DMS153 (cell line): ENCODE results near the gene PPP4R4.

ENCODE experiments used
- DNase-seq: peaks from one replicate; lab custom pipeline; 2025; lab: John Stamatoyannopoulos, UW

Gene PPP4R4, protein sequence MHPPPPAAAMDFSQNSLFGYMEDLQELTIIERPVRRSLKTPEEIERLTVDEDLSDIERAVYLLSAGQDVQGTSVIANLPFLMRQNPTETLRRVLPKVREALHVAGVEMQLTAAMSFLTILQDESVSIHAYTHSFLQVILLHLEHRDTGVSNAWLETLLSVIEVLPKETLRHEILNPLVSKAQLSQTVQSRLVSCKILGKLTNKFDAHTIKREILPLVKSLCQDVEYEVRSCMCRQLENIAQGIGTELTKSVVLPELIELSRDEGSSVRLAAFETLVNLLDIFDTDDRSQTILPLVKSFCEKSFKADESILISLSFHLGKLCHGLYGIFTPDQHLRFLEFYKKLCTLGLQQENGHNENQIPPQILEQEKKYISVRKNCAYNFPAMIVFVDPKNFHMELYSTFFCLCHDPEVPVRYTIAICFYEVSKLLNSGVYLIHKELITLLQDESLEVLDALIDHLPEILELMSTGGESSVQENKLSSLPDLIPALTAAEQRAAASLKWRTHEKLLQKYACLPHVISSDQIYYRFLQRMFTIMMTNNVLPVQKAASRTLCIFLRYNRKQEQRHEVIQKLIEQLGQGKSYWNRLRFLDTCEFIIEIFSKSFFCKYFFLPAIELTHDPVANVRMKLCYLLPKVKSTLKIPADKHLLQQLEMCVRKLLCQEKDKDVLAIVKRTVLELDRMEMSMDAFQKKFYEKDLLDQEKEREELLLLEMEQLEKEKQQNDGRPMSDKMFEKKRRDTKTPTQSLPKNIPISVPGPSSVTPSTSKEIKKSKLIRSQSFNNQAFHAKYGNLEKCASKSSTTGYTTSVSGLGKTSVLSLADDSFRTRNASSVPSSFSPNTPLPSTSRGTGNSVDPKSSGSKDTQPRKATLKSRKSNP

DNA sequence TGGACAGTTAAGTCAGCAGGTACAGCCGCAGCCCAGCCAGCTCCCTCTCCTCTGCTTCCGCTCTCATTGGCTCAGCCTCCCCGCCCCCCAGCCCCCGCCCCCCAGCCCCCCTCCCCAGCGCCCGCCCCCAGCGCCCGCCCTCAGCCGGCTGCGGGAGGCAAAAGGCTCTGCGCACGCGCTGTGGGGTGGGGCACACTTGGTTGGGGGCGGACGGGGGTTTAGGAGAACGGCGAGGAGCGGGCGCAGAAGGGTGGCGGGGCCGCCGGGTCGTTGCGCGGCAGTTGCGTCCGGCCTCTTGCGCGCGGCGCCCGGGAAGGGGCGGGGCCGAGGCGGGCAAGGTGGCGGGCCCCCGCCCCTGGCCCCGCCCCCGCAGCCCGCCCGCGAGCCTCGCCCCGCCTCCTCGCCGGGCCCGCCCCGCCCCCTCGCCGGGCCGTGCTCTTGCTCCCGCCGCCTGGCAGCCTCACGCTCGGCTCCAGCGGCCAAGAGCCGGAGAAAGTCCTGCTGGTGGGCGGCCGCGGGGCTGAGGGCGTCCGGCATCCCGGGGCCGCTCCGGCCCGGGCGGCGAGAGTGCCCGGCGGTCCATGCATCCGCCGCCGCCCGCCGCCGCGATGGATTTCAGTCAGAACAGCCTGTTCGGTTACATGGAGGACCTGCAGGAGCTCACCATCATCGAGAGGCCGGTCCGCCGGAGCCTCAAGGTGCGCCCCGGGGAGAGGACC is at the start of gene PPP4R4:
PPP4R4 (plus strand) TSS at position 438 of the 719 bp plus-strand sequence; CDS start at position 582, 144 bp downstream.
- DNase-seq = peak; percentile 76

DNA sequence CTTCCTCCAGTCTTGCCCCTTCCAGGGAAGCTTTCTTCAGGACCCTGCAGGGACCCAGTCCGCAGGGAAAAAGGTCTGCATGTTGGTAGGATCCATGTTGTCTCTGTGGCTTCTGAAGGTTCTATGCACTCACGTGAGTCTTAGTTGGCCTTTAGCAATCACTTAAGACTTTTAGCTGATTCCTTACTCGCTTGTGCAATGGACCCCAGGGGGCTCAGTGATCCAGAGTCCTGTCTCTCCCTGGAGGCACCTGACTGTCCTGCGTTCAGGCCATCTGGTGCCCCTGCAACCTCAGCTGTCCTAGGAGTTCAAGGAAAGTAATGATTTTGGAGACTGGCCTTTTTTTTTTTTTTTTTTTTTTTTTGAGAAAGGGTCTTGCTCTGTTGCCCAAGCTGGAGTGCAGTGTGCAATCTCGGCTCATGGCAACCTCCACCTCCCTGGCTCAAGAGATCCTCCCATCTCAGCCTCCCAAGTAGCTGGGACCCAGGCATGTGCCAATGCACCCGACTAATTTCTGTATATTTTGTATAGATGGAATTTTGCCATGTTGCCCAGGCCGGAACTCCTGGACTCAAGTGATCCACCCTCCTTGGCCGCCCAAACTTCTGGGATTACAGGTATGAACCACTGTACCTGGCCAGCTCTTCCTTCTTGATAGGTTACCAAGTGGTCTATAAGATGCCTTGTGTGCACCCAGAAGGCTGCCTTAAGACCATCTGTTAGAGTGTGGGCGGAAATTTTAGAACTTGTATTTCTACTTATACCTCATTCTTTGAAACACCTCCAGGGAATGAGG is 49.3 kb upstream of the PPP4R4 start:
- DNase-seq = no peak

DNA sequence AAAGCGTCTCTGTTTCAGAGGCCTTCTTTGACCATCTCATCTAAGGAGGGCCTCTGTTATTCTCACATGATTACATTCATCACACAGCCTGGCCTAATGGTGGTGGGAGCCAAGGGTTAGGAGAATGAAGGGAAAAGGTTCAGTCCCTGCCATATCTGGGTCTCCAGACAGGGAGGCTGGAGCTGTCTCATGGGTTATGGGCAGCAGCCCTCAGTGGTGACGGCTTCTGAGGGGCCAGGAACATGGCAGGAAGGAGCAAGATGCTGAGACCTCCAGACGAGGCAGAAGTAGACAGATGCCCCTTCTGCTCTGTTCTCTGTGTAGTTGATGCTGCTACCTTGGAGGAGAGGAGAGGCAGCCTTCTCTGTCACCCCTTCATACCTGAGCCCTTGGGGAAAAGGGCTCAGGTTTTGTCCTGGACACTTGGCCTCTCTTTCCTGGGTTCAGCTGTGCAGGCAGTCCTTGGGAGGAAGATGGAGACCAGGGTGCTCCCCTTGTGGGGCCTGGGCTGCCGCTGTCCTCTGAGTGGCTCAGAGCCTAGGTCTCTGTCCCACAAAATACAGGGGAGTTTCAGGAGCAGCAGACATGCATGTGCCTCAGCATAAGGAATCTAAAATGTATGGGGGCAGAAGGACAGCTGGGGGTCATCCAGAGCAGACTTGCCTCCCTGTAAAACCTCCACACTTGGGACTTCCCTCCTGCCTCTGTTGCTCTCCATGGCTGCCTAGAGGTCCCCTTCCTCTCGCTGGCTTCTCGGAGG is 48.3 kb upstream of the PPP4R4 start:
- no peak for DNase-seq

DNA sequence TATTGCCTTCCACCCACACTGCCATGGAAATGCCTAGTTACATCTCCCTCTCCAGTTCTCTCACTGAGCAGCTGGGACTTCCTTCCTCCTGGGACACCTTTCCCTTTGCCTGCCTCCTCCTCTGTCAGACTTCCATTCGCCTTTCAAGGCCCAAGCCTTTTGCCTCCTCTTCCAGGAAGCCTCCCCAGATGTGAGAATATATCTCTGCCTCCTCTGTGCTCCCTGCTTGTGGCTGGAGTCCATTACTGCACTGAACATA is 47.8 kb upstream of the PPP4R4 start:
- no peak for DNase-seq

DNA sequence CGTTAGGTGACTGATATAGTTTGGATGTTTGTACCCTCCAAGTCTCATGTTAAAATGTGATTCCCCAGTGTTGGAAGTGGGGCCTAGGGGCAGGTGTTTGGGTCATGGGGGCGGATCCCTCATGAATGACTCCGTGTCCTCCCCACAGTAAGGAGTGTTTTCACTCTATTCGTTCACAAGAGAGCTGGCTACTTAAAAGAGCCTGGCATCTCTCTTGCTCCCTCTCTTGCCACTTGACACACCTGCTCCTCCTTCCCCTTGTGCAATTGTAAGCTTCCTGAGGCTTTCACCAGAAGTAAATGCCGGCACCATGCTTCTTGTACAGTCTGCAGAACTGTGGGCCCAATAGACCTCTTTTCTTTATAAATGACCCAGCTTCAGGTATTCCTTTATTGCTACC is 47.3 kb upstream of the PPP4R4 start:
- DNase-seq = no peak

DNA sequence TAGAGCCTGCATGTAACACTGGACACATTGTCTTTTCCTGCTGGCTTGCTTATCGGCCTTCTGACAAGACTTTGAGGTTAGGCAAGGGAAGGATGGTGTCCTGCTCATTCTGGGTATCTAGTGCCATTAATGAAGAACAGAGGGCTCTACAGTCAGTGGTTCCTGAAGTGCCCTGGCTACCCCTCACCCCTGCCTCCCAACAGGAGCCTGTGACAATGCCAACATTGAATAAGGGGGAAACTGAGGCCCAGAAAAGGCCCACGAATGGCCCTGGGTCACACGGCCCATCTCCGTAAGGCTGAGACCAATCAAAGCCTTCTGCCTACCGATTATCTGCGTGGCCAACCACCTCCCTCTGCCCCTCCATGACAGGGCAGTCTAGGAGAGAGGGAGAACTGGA is 46.8 kb upstream of the PPP4R4 start:
- no peak for DNase-seq

DNA sequence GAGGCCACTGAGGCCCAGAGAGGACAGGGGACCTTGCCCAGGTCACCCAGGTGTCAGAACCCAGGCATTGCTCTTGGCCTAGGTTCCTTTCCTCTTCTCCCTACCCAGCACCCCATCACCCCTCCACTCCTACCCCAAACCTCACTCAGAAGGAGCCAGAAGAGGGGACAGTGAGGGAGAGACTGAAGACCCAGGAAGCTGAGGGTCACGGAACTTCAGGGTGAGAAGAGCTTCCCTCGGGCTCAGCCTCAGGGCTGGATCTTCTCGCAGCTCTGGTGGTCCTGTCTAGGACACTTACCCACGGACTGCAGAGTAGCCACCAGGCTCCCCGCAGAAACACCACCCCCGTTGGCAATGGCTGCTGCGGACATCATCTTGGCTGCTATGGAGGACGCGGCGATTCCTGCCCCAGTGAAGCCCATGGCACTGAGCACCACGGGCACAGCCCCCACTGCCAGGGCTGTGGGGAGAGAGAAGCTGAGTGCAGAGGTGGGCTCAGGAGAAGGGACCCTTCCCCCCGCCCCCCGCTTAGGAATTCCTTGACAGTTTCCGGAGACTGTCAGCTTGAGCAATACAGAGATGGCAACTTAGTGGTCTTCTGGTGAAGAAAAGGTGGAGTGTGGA is 45.8 kb upstream of the PPP4R4 start:
- DNase-seq = no peak

DNA sequence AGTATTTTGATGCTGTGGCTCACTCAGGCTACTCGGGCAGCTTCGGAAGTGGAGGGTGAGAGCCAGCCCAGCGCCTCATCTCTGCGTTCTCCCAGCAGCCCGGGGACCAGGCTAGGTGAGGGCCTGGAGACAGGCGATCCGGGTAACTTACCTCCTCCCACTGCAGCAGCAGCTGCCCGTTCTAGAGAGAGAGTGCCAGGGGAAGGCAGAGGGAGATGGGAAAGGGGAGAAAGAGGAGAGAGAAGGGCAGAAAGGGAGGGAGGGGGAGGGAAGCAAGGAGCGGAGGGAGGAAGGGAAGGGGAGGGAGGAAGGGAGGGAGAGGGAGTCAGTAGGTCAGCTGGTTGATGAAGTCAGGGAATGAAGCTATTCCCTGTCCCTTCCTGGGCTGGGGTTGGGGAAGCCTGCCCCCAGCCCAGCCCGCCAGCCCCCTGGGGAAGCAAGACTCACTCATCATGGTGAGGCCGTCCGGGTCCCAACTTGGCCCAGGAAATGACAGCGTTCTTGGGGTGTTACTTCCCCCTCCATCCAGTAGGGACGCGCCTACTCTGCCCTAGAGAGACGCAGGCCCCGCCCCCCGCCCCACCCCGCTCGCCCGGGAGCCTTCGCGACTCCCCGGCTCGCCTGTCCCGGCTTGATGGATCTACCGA is 44.9 kb upstream of the PPP4R4 start, which contains the start of gene IFI27L2:
IFI27L2 (minus strand) TSS at position 494 of the 647 bp plus-strand sequence; CDS start at position 454, 40 bp downstream.
- DNase-seq = peak; percentile 81

DNA sequence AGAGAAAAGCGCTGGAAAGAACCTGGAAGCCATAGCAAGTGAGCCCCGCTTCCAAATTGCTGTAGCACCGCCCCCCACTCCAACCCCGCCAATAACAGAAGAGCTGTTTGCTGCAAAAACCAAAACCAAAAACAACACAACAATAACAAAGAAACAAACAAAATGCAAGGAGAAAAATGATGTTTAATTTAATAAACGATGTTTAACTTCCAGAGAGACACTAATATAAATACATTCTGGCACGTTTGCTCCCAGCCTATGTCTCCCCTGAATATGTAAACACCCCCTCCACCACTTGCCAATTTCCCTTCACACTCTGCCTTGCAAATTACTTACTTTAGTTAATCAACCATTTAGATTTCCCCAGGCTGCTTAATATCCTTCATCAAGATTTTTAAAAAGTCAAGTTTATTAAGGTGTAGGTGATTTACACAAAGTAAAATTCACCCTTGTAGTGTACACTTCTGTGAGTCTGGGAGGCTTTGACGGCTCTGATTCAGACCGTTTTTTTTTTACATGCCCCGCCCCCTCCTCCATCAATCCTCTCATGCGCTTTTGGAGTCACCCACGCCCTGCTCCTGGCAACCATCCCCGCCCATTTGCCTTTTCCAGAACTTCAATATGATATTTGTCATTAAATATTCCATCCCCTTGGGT is 44.2 kb upstream of the PPP4R4 start:
- DNase-seq = peak; percentile 36

DNA sequence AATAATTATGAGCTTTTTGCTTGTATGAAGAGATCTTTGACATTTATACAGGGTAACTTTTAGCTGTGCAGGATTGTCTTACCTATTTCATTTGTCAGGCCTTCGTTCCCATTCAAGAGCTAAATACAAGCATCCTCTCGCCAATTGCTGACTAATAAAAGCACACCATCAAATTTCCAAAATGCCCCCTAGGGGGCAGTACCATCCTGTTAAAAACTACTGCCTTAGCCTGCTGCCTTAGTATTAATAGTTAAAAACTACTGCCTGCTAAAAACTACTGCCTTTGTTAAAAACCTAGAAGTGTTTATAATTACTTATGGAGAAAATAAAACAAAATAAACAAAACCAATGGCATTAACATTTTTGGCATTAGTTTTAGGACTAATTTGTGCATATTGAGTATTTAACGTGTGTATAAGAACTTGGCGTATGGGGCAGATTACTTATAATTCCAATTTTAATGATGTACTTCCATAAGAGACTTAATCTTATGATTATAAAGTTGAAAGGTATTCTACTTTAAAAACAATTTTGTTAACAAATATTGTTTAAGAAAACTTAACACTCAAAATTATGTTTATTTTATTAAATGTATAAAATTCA is 41.7 kb upstream of the PPP4R4 start:
- peak; percentile 49 for DNase-seq

DNA sequence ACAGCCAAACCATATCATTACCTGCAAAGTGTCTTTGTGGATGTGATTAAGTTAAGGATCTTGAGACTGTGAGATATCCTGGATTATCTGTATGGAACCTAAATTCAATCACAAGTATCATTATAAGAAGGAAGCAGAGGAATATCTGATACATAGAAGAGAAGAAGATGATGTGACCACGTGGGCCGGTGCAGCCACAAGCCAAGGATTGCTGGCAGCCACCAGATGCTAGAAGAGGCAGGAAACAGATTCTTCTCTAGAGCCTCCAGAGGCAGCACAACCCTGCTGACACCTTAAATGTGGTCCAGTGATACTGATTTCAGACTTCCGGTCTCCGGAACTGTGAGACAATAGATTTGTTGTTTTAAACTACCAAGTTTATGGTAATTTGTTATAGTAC is 38.6 kb upstream of the PPP4R4 start:
- no peak for DNase-seq

DNA sequence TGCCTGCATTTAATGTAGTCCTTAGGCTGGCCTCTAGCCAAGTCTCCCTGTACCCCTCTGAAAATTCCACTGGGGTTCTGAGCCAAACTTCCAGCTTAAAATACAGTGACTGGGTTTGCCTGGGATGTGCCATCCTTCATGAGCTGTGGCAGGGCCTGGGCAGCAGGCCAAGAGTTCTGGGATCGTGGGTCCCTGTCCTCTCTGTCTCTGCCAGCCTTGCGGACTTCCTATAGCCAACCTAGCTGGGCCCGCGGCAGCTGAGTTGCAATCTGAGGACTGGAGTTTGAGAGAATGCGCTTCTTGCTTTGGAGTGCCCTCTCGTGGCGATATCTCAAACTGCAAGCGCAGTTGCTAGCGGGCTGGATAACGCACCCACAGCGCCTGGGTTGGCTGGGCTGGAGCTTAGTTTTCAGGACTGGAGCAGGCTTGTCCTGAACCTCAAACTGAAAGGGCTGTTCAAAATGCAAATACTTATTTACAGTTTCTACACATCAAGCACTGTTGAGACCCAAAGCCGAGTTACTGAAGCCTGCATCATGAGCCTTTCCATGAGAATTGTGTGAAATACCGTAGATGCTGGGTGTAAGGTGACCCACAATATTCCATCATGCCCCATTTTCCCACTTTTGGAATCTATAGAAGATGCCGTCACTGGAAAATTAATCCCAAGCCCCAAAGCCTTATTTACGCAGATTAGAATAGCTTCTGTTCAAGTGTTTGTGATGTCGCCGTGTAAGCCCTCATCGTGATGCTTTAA is 37.4 kb upstream of the PPP4R4 start:
- peak; percentile 82 for DNase-seq

DNA sequence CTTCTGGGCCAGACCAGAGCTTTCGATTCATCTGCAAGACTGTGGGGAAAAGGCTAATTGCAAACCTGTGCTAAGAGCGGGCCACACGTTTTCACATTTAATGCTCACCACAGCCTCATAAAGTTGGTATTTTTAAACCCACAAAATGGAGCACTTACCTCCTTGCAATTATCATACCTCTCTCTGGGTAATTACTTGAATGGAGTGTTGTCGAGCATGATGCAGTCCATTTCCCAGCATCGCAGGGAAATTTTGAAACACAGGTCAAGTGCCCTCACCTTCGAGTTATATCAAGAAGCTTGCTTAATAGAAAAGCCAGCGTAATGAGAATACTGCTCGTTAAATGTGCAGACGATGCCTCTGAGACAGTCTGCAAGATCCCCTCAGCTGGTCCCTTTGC is 35.9 kb upstream of the PPP4R4 start:
- DNase-seq = no peak

DNA sequence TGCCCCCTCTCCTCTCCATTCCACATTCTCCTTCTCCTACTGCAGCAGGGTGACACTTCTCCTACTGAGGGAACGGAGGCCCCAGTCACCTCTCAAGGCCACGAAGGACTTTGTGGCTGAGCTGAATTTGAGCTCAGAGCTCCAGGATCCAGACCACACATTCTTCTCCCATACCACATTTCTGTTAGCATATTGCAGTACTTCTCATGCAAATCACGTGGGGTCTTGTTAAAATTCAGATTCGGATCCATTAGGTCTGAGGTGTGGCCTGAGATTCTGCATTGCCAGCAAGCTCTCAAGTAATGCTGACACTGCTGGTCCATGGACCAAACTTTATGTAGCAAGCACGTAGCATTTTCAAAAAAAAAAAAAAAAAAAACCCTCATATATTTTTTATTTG is 35.1 kb upstream of the PPP4R4 start:
- no peak for DNase-seq

DNA sequence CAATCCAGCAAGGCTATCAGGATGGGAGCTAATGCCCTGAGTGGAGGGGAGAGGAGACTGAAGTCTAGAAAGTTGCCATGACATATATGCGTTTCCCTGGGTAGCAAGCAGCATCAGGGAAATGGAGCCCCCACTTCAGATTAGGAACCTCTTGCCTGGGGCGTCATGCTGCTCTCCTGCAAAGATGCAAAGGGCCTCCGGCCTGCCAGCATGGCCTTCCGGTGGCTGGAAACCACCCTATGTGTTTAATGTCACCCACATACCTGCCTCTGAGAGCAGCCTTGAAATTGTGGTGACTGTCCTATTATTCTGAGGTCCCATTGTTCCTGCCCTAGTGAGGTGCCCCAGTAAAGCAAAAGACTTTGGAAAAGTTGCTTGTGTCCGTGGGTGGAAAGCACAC is 34.7 kb upstream of the PPP4R4 start:
- no peak for DNase-seq

DNA sequence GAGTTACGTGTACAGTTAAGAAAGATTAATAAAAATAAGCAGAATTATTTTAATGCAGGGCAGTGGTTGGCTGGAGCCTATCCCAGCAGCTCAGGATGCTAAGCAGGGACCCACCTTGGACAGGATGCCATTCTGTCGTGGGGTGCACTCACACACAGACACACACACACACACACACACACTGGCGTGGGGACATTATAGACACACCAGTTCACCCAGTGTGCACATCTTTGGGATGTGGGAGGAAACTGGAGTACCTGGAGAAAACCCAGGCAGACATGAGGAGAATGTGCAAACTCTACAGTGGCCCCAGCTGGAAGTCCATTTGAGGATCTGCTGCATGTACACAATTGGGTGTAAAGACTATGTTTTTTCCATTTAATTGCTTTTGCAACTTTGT is 31.9 kb upstream of the PPP4R4 start:
- no peak for DNase-seq

DNA sequence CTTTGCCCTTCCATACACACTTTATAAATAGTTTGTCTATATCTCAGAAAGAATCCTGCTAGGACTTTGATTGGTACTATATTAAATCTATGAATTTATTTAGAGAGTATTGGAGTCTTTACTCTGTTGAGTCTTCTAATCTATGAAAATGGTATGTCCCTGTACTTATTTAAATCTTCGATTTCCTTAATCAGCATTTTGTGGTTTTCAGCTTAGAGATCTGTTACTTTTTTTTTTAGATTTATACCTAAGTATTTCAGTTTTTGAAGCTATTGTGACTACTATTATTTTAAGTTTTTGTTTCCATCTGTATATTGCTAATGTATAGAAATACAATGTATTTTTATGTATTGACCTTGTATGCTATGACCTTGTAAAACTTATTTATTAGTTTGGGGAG is 31.3 kb upstream of the PPP4R4 start:
- DNase-seq = no peak

DNA sequence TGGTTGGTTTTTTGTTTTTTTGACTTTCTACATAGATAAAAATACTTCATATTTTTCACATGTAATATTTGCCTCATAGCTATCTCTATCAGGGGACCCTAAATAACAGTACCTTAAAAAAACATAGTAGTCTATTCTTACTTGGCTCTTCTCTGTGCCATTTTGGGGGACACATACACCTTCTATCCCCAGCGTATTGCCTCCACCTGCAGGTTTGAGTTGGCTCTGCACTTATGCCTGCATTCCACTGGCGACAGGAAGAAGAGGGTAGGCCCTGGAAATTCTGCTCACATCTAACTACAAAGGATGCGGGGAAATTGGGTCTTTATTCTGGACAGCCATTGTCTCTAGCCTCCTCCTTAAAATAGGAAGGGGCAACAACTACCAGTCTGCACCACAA is 30.9 kb upstream of the PPP4R4 start:
- DNase-seq = no peak
